DND-41 (cell line): ENCODE measurements around the gene EPHB2.

Source experiments
- EZH2 ChIP-seq: IDR thresholded peaks from 3 replicates; pipeline ENCODE4 v1.6.1; 2012; ENCODE audit warnings: borderline replicate concordance, low read depth, mild to moderate bottlenecking, moderate library complexity, low read length, inconsistent platforms; ENCODE audit not compliant: severe bottlenecking
- TF ChIP-seq, protein P1 (sequence below): IDR thresholded peaks from 2 replicates; pipeline ENCODE4 v1.5.1; 2012; ENCODE audit warnings: borderline replicate concordance, low read length, moderate library complexity, mild to moderate bottlenecking; ENCODE audit not compliant: poor library complexity, severe bottlenecking; ENCODE audit errors: extremely low read depth

DNA sequence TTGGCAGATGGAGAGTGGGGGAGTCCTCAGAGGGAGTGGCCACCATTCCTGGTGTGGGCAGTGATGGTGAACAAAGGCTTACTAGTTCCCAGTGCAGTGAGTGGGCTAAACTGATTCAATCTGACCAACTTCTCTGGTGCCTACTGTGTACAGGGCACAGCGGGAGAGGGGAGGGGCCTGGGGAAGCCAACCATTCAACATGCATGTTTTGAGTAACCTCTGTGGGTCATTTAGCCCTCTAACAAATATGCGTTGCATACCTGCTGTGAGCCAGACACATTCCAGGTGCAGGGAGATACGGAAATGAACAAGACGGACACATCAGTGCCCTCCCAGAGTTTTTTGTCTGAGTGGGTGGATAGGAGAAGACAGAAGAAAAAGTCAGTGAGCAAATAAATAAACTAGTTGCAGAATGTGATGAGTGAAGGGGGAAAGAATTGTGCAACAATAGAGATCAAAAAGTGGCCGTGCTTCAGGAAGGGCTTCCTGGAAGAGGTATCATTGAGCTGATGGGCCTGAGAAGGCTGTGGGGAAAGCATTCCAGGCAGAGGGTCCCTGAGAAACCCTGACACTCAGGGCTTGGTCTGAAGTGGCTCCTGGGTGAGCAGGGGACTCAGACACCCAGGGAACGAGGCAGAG is 78.8 kb downstream of the EPHB2 start:
- TF ChIP-seq EZH2, result no peak
- TF ChIP-seq, protein P1, sequence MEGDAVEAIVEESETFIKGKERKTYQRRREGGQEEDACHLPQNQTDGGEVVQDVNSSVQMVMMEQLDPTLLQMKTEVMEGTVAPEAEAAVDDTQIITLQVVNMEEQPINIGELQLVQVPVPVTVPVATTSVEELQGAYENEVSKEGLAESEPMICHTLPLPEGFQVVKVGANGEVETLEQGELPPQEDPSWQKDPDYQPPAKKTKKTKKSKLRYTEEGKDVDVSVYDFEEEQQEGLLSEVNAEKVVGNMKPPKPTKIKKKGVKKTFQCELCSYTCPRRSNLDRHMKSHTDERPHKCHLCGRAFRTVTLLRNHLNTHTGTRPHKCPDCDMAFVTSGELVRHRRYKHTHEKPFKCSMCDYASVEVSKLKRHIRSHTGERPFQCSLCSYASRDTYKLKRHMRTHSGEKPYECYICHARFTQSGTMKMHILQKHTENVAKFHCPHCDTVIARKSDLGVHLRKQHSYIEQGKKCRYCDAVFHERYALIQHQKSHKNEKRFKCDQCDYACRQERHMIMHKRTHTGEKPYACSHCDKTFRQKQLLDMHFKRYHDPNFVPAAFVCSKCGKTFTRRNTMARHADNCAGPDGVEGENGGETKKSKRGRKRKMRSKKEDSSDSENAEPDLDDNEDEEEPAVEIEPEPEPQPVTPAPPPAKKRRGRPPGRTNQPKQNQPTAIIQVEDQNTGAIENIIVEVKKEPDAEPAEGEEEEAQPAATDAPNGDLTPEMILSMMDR, result no peak
